Measurements from ENCODE around the gene MYH3. TPM values are rescaled to one million over a fixed set of nuclear protein-coding genes. Genes with fewer than 3 reads are reported as not detected.
A peak's percentile ranks its signal among the peaks of the same experiment; 100 is the strongest.

The MYH3 gene
- total RNA-seq, 1 experiment from 2014 or later: not detected

DNA sequence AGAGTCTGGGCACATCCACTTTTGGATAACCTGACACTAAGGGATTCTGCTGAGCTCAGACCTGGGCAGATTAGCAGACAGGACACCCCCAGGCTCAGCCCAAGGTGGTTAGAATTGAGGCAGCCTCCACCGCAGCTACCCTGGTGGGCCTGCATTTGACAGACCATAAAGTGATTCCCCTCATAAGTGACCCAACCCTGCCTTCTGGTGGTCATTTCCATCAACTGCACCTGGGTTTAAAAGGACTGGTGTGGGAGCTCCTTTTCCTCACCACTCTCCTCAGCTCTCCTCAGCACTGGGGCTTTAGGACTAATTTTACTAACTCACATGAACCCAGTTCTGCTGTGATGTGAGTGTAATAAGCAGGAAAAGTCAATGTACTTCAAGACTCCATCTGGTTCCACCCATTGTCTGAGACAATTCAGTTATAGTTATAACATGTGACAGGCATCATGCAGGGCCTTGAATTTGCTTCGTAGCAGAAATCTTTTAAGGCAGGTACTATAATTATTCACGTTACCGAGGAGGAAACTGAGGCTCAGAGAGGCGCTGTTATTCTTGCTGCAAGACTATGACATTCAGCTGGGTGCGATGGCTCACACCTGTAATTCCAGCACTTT, 42.5 kb downstream of the MYH3 start:
- DNase-seq (ENCODE audit: low spot score): peak; percentile 15

DNA sequence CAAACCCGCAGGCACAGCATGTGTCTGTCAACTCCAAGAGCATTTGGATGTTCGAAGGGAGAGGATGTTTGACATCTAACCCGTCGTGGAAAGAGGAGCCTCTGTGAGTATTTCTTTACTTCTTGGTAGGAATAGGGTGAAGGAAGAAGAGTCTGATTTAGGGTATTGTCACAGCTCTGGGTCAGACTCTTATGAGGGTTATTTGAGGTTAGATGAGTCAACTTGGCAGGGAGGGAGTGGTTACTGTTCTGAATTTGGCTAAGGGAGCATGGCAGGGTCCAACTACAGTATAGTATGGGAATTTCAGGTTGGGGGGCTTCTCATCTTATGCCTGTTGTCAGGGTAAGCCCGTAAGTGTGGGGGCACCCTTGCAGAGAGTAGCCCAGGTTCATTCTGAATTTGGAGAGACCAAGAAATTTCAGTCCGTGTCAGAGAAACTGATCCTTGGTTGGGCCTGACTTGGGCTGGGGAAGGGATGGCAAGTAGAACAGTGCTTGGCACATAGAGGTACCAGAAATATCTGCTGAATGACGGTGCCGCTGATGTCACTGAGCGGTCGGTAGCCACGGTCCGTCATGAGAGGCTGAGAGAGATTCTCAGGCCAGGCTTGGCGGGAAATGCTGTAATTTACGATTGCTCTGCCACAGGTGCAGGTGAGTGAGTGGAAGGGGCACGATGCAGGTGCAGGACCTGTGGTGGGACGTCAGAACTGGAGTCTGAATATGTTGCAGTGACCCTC, 43.2 kb downstream of the MYH3 start:
- DNase-seq (ENCODE audit: low spot score): no peak

- no peak for DNase-seq (ENCODE audit: low spot score)
These were observed 44.0 kb downstream of the MYH3 start for GRCh38 chr17:10612957-10613744.

DNA sequence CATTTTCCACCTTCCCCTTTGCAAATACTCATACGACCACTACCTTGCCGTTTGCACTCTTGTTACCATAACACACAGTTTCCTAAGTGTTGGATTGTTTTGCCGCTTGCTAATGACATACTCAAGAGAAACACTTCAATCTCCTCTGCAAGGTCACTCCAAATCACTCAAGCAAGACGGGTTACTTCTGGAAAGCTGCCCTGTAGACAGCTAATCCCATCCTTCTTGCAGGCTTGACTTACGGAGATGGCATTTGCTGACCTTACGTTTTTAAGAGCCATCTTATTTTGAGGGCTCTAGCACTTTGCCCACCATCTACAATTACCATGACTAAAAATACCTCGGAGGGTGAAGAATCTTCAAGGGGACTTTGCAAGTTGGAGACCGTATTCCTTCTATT, 46.2 kb downstream of the MYH3 start:
- no peak for DNase-seq (ENCODE audit: low spot score)

DNA sequence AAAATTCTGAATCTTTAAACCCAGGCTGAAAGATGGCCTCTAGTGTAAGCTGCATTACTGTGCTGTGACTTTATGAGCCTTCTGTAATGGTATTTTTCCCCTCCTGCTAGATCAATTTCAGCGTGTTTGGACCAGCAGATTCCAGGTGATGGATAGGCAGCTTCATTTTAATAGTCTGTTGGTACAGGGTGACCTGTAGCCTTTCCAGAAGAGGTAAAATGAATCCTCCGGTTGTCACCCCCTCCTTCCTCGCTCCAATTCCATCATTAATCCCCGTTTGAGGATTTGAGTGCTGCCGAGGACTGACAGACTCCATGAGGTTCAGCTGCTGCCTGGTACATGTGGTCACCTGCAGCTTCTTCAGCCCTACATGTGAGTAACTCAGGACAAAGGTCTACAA, 48.9 kb downstream of the MYH3 start:
- no peak for DNase-seq (ENCODE audit: low spot score)

DNA sequence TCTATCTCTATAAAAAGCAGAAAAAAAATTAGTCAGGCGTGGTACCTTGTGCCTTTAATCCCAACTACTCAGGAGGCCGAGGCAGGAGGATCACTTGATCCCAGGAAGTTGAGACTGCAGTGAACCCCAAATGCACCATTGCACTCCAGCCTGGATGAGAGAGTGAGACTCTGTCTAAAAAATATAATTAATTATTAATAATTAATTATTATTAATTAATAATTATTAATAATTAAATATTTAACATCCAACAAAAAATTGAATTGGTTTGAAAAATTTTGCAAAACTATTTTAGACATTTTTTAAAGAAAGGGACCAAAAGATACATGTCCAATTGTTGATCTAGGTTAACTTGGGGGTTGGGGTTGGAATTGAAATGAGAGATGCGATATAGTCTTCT, 51.0 kb downstream of the MYH3 start:
- DNase-seq (ENCODE audit: low spot score): no peak

DNA sequence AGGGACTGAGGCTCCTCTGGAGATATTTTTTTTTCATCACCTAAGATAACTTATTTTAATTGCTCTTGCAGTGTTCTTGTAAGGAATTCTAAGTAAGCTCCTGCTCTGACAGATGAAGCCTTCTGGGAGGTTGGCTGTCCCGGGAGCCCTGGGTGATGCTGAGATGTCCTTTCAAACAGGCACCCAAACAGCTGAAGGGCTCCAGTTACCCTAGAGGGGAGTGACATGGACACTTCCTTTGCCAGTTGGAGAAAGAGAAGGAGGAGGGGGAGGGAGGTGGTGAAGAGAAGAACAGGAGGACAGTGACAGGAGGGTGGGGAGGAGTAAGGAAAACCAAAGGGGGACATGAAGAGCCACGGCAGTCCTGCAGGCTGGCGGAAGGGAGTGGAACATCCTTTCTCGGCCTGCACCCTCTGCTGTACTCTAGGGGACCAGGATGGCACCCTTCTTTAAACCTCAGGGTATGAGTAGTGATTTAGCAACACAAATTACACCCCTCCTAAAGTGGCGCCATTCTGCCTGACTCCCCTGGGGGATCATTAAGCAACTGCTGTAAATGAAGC, 51.8 kb downstream of the MYH3 start:
- no peak for DNase-seq (ENCODE audit: low spot score)

GRCh38 chr17:10604521-10604920, 52.6 kb downstream of the MYH3 start:
- no peak for DNase-seq (ENCODE audit: low spot score)

- no peak for DNase-seq (ENCODE audit: low spot score)
These were observed 53.2 kb downstream of the MYH3 start for GRCh38 chr17:10603931-10604330.

DNA sequence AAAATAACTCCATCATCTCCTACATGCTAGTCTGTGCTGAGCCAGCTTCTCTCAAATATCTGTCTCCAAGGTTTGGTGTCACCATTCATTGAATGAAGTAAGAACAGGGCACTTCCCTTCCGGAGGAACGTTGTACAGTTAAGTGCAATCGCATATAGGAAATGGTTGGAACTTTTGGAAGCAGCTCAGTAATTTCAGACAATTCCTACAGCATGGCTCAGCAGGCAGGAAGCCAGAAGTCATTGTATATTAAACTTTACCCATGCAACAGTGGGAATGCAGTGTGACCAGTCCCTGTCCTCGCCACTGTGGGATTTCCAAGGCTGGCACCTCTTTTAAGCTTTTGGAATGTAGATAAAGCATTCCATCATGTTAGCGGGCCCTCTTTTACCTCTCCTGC, 56.5 kb downstream of the MYH3 start:
- DNase-seq (ENCODE audit: low spot score): no peak

DNA sequence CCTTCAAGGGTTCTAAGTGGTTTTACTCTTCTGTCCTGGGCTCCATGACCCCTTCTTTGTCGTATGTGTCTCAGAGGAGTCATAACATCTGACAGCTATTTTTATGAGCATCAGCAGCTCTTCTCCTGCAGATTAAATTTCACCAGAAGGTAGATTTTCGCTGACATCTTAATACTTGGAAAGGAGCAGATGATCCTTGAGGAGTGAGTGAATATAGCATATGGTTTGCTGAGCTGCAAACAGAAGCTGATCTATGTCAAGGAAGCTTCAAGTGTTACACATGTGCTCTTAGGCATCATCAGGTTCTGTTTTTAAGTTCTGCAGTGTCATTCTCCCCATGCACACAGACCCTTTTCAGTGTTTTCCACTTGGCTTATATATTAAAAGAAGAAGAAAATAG, 58.5 kb downstream of the MYH3 start:
- no peak for DNase-seq (ENCODE audit: low spot score)

DNA sequence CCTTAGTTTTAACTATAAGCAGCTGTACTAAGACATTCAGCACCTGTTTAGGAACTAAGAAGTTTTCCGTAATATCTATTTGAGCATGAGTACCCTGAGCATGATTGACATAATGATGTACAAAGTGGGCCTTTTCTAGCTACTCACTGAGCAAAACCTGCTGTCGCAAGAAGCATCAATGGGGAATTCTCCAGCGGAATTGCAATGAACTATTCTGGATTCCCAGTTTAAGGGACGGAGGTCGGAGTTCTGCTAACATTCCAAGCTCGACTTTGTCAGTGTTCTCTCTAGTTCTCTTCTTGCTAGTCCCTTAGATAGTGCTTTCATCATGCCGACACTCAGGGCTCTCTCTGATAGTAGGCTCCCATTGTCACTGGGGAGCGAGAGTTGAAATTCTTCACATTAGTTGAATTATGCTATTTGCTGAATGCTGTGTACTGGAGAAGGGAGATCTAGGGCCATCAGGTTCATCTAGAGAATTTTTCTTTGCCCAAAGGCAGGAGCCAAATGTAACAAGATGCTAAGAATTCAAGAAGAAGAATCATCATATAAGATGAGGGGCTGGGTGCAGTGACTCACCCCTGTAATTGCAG, 67.5 kb downstream of the MYH3 start:
- no peak for DNase-seq (ENCODE audit: low spot score)

GRCh38 chr17:10585529-10585928, 71.6 kb downstream of the MYH3 start:
- peak; percentile 2 for DNase-seq (ENCODE audit: low spot score)

DNA sequence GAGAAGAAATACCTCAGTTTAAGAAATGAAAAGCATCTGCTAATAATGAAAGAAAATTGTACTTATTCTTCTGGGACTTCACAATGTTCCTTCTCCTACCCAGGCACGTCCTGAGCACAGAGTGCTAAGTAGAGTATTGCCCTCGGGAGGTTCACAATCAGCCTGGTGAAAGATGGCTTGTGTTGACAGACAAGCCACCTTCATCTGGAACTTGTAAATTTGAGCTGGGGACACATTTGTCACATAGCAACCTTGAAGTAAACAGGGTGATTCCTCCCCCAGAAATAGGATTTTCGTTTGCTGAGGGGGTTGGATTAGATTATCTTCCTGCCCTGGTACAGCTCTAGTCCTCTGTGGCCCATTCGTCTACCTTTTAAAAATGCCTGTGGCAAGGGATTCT, 73.3 kb downstream of the MYH3 start:
- DNase-seq (ENCODE audit: low spot score): no peak

DNA sequence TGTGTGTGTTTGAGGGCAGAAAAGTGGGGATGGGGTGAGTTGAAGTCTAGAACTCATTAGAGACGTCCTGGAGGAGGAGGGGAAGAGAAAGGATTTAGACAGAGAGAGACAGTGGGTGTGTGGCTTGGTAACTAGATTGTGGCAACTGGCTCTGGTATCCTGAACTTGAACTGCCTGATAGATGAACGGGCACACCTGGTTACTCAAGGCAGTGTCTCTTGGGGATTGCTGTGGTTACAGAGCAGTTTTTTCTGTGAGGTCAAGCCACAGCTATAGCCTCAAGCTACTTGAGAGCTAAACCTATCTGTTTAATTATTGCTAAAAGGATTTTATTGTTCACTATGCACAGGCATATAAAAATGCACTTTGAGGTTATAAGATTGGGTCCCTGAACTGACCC, 77.8 kb downstream of the MYH3 start:
- peak; percentile 2 for DNase-seq (ENCODE audit: low spot score)

Other genes with a start within 250 kb of the MYH3 start
- 0.15 and 0.18 TPM in 2 replicates for gene MYH8, start 235.4 kb downstream of the MYH3 start, total RNA-seq (2014; rRNA removed; shearing (Covaris generic))
- gene MYH4, start 187.8 kb downstream of the MYH3 start, total RNA-seq (2014; rRNA removed; shearing (Covaris generic)): not detected in 2 replicates
- not detected in 2 replicates for gene MYH1, start 138.8 kb downstream of the MYH3 start, total RNA-seq (2014; rRNA removed; shearing (Covaris generic))
- not detected in 2 replicates for gene MYH2, start 107.7 kb downstream of the MYH3 start, total RNA-seq (2014; rRNA removed; shearing (Covaris generic))
- gene SCO1, start 40.2 kb upstream of the MYH3 start, total RNA-seq (2014; rRNA removed; shearing (Covaris generic)): 24.7 and 27.6 TPM in 2 replicates
- 8.5 and 8.8 TPM in 2 replicates for gene ADPRM, start 40.3 kb upstream of the MYH3 start, total RNA-seq (2014; rRNA removed; shearing (Covaris generic))
- gene TMEM220, start 72.7 kb upstream of the MYH3 start, total RNA-seq (2014; rRNA removed; shearing (Covaris generic)): not detected in 2 replicates
- not detected in 2 replicates for gene TMEM238L, start 146.8 kb upstream of the MYH3 start, total RNA-seq (2014; rRNA removed; shearing (Covaris generic))
- gene PIRT, start 180.8 kb upstream of the MYH3 start, total RNA-seq (2014; rRNA removed; shearing (Covaris generic)): not detected in 2 replicates